NCI-H187 treated with DMSO at 0.1 percent for 48 hours (cell line): ENCODE data around the gene OR10J1.
"Not testable (repeated sequence)": the region's sequence is repeated elsewhere in the genome, so short reads cannot be mapped to it uniquely, and the experiment has no call there.

Experiments
- DNase-seq: peaks from one replicate; lab custom pipeline; 2025; lab: John Stamatoyannopoulos, UW

The OR10J1 gene

GRCh38 chr1:159439422-159439821, at the start of gene OR10J1:
Gene OR10J1, plus strand, starts transcription at chr1:159439722. Its CDS starts 70 bp downstream, at chr1:159439792.
- no peak for DNase-seq

- no peak for DNase-seq
These were observed 32.7 kb upstream of the OR10J1 start for GRCh38 chr1:159406821-159407220.

GRCh38 chr1:159408862-159409400, 30.6 kb upstream of the OR10J1 start:
- no peak for DNase-seq

- DNase-seq: no peak
These were observed 17.7 kb upstream of the OR10J1 start for GRCh38 chr1:159421821-159422220.

- no peak for DNase-seq
These were observed 11.0 kb upstream of the OR10J1 start for GRCh38 chr1:159428536-159428935.

- no peak for DNase-seq
These were observed 10.3 kb upstream of the OR10J1 start for GRCh38 chr1:159429074-159429861.

- DNase-seq: no peak
These were observed 8.5 kb upstream of the OR10J1 start for GRCh38 chr1:159430985-159431384.

GRCh38 chr1:159431904-159432303, 7.6 kb upstream of the OR10J1 start, which contains the start of gene OR10J4:
Gene OR10J4, plus strand, starts transcription at chr1:159432204.
- DNase-seq: no peak

GRCh38 chr1:159436469-159436868, 3.1 kb upstream of the OR10J1 start:
- no peak for DNase-seq

- DNase-seq: no peak
These were observed 1.8 kb downstream of the OR10J1 start for GRCh38 chr1:159441360-159441759.

GRCh38 chr1:159442428-159442827, 2.9 kb downstream of the OR10J1 start:
- DNase-seq: no peak

GRCh38 chr1:159443066-159443750, 3.7 kb downstream of the OR10J1 start:
- no peak for DNase-seq

GRCh38 chr1:159444511-159444910, 5.0 kb downstream of the OR10J1 start:
- no peak for DNase-seq

- no peak for DNase-seq
These were observed 8.7 kb downstream of the OR10J1 start for GRCh38 chr1:159448181-159448580.

- not testable (repeated sequence) for DNase-seq
These were observed 10.1 kb downstream of the OR10J1 start for GRCh38 chr1:159449605-159450004.

GRCh38 chr1:159459551-159459950, 20.0 kb downstream of the OR10J1 start:
- no peak for DNase-seq

GRCh38 chr1:159465191-159465603, 25.7 kb downstream of the OR10J1 start:
- DNase-seq: no peak

GRCh38 chr1:159468321-159468720, 28.8 kb downstream of the OR10J1 start:
- DNase-seq: no peak

GRCh38 chr1:159469921-159470533, 30.5 kb downstream of the OR10J1 start:
- DNase-seq: no peak

GRCh38 chr1:159473335-159473734, 33.8 kb downstream of the OR10J1 start:
- no peak for DNase-seq

GRCh38 chr1:159474926-159475325, 35.4 kb downstream of the OR10J1 start:
- no peak for DNase-seq

- DNase-seq: no peak
These were observed 44.0 kb downstream of the OR10J1 start for GRCh38 chr1:159483501-159483900.
